Keratinocyte (primary cell): ENCODE data around the gene GZMM. TPM values are rescaled to one million over a fixed set of nuclear protein-coding genes. Genes with fewer than 3 reads are reported as not detected.

Experiments
- DNase-seq: peaks from one replicate; pipeline ENCODE4 v3.0.0-alpha.2; 2011; ENCODE audit warnings: low read depth, missing footprints, low spot score
- FAIRE-seq: peaks from 2 replicates; lab custom pipeline; 2011; peaks lifted over from hg19 to GRCh38; lab: Jason Lieb, UNC
- H2AFZ ChIP-seq: 2 replicates; pipeline ENCODE4 v1.6.0; 2012; ENCODE audit warnings: low read length, control low read depth, inconsistent platforms; ENCODE audit not compliant: control insufficient read depth
- H3K27ac ChIP-seq: 2 replicates; pipeline ENCODE4 v1.5.1; 2011; ENCODE audit warnings: low read length; ENCODE audit not compliant: control insufficient read depth, insufficient read depth
- H3K27me3 ChIP-seq: 3 replicates; pipeline ENCODE4 v1.6.0; 2011; ENCODE audit warnings: low read length; ENCODE audit not compliant: control insufficient read depth, insufficient read depth; ENCODE audit errors: extremely low read depth
- H3K36me3 ChIP-seq, 2 experiments: 2 replicates in 1 of 2; 3 replicates in 1 of 2; pipeline ENCODE4 v1.5.1; 2011; ENCODE audit warnings: low read length in 2 of 2, mild to moderate bottlenecking in 1 of 2; ENCODE audit not compliant: control insufficient read depth in 2 of 2, insufficient read depth in 2 of 2; ENCODE audit errors: extremely low read depth in 1 of 2
- H3K4me1 ChIP-seq: 3 replicates; pipeline ENCODE4 v1.5.1; 2011; ENCODE audit warnings: low read length; ENCODE audit not compliant: control insufficient read depth, insufficient read depth; ENCODE audit errors: extremely low read depth
- H3K4me2 ChIP-seq: 3 replicates; pipeline ENCODE4 v1.6.0; 2011; ENCODE audit warnings: low read depth, low read length; ENCODE audit not compliant: control insufficient read depth, insufficient read depth; ENCODE audit errors: extremely low read depth
- H3K4me3 ChIP-seq, 3 experiments: fragments of 200-600 bp in 1 of 3; sonication (generic) in 1 of 3; 2 replicates in 2 of 3; 3 replicates in 1 of 3; pipeline ENCODE4 v1.5.1; 2011 to 2016; ENCODE audit warnings: low read length in 3 of 3, mild to moderate bottlenecking in 3 of 3, control low read depth in 2 of 3, inconsistent platforms in 1 of 3, low read depth in 1 of 3, mixed read lengths in 1 of 3, mixed run types in 1 of 3, moderate library complexity in 1 of 3; ENCODE audit not compliant: control insufficient read depth in 2 of 3, insufficient read depth in 2 of 3; ENCODE audit errors: extremely low read depth in 1 of 3
- H3K79me2 ChIP-seq: 2 replicates; pipeline ENCODE4 v1.6.0; 2012; ENCODE audit warnings: low read length; ENCODE audit not compliant: control insufficient read depth, insufficient read depth
- H3K9ac ChIP-seq: 3 replicates; pipeline ENCODE4 v1.6.0; 2011; ENCODE audit warnings: low read length; ENCODE audit not compliant: control insufficient read depth, insufficient read depth; ENCODE audit errors: extremely low read depth
- H3K9me1 ChIP-seq: 3 replicates; pipeline ENCODE4 v1.6.0; 2011; ENCODE audit warnings: low read length; ENCODE audit not compliant: control insufficient read depth, insufficient read depth; ENCODE audit errors: extremely low read depth
- H3K9me3 ChIP-seq: 2 replicates; pipeline ENCODE4 v1.5.1; 2012; ENCODE audit warnings: low read depth, low read length; ENCODE audit not compliant: control insufficient read depth
- H4K20me1 ChIP-seq: 3 replicates; pipeline ENCODE4 v1.6.0; 2011; ENCODE audit warnings: low read length; ENCODE audit not compliant: control insufficient read depth, insufficient read depth; ENCODE audit errors: extremely low read depth
- EZH2 ChIP-seq: IDR thresholded peaks from one replicate; pipeline ENCODE4 v1.6.1; 2012; ENCODE audit warnings: inconsistent platforms, mild to moderate bottlenecking, low read length, moderate library complexity
- dilution Hi-C: fragments of 300-500 bp; cut with MboI; formaldehyde crosslinking; loops from one replicate; pipeline ENCODE4 v1.7.0; 2020; ENCODE audit warnings: low sequenced_read_pairs; ENCODE audit not compliant: extremely low pct_ligation_motif_present
- polyA plus RNA-seq, 5 experiments: library from polyadenylated mRNA; depleted of rRNA in 3 of 5; stranded (reverse) in 3 of 5; stranded (forward) in 1 of 5; unstranded in 1 of 5; fragments of >200 nt; gene quantifications; 1 replicate in 1 of 5; 2 replicates in 3 of 5; 3 replicates in 1 of 5; pipeline versions ENCODE4 v1.2.1 to v1.2.3, GENCODE V29; 2011 to 2012; ENCODE audit warnings: missing spikeins in 2 of 5, low read depth in 1 of 5, low replicate concordance in 1 of 5
- TF ChIP-seq, protein P1 (sequence below), 3 experiments: IDR thresholded peaks in 1 of 3; conservative IDR thresholded peaks in 1 of 3; optimal IDR thresholded peaks in 1 of 3; 2 replicates in 2 of 3; 3 replicates in 1 of 3; pipeline versions ENCODE3 to v1.5.1; 2011; ENCODE audit warnings: low read length in 3 of 3, mild to moderate bottlenecking in 3 of 3, moderate library complexity in 2 of 3, control low read depth in 1 of 3, inconsistent platforms in 1 of 3; ENCODE audit not compliant: insufficient read depth in 2 of 3; ENCODE audit errors: extremely low read depth in 1 of 3

Gene GZMM
- polyA plus RNA-seq, 1 donor (not counting 4 experiments of a cell fraction or from before 2014, with no cell fraction given) = not detected

DNA sequence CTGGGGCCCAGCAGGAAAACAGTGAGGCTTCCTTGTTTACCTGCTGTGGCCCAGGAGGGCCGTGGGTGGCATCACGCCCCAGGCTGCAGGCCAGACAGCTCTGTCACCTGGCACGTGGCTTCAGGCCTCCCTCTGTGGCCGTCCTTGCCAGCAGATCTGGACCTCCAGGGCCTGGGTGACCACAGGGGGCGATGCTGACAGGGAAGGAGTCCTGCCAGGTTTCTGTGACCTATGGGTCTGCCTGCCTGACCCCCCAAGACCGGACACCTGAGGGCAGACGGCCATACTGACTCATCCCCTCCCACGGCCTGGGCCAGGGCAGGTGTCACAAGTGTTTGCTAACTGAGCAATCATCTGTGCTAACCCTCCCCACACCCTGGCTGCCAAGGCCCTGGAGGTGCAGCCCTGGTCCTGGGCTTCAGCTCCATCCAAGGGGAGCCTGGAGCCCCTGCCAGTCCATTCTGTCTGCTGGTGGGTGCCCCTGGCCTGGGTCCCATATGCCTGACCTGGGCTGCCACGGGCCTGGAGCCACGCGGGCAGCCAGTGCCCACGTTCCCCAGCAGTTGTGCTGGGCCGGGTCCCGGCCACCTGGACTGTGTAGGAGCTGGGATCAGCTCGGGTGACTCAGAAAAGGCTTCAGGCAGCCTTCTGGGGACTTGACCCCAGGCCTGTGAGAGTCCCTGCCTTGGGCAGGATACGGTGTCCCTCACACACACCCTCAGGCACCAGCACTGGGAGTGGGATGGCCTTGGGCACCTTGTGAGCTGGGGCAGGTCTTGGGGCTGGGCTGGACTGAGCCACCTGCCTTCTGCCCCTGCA, 8.6 kb upstream of the GZMM start:
- H3K36me3 ChIP-seq = peaks cover 10 to 16% of the 10 kb centered on the region in 2 experiments
- peaks cover 13% of the 10 kb centered on the region for H3K4me1 ChIP-seq
- FAIRE-seq (no peak), DNase-seq (no peak)
- no peak overlapping the region for H3K4me2 ChIP-seq
- no peak overlapping the region for H2AFZ ChIP-seq
- no peaks in the 10 kb centered on the region for H3K9me3 ChIP-seq
- H3K79me2 ChIP-seq = peaks cover 47% of the 10 kb centered on the region
- peaks cover 4% of the 10 kb centered on the region for H3K9me1 ChIP-seq
- no peak overlapping the region for H3K4me3 ChIP-seq
- no peaks in the 10 kb centered on the region for H3K27me3 ChIP-seq
- peaks cover 22% of the 10 kb centered on the region for H4K20me1 ChIP-seq
- TF ChIP-seq, protein P1, sequence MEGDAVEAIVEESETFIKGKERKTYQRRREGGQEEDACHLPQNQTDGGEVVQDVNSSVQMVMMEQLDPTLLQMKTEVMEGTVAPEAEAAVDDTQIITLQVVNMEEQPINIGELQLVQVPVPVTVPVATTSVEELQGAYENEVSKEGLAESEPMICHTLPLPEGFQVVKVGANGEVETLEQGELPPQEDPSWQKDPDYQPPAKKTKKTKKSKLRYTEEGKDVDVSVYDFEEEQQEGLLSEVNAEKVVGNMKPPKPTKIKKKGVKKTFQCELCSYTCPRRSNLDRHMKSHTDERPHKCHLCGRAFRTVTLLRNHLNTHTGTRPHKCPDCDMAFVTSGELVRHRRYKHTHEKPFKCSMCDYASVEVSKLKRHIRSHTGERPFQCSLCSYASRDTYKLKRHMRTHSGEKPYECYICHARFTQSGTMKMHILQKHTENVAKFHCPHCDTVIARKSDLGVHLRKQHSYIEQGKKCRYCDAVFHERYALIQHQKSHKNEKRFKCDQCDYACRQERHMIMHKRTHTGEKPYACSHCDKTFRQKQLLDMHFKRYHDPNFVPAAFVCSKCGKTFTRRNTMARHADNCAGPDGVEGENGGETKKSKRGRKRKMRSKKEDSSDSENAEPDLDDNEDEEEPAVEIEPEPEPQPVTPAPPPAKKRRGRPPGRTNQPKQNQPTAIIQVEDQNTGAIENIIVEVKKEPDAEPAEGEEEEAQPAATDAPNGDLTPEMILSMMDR (optimal IDR thresholded peaks at IDR 0.05 in 1 of 3, IDR thresholded peaks at IDR 0.05 in 1 of 3, conservative IDR thresholded peaks at IDR 0.05 in 1 of 3; ENCODE audit: extremely low read depth in 1 of 3, insufficient read depth in 2 of 3, low read length in 3 of 3) = no peak
- no peak for TF ChIP-seq EZH2
- H3K27ac ChIP-seq = no peak overlapping the region
- no peak overlapping the region for H3K9ac ChIP-seq
- dilution Hi-C loops = no loop called here

DNA sequence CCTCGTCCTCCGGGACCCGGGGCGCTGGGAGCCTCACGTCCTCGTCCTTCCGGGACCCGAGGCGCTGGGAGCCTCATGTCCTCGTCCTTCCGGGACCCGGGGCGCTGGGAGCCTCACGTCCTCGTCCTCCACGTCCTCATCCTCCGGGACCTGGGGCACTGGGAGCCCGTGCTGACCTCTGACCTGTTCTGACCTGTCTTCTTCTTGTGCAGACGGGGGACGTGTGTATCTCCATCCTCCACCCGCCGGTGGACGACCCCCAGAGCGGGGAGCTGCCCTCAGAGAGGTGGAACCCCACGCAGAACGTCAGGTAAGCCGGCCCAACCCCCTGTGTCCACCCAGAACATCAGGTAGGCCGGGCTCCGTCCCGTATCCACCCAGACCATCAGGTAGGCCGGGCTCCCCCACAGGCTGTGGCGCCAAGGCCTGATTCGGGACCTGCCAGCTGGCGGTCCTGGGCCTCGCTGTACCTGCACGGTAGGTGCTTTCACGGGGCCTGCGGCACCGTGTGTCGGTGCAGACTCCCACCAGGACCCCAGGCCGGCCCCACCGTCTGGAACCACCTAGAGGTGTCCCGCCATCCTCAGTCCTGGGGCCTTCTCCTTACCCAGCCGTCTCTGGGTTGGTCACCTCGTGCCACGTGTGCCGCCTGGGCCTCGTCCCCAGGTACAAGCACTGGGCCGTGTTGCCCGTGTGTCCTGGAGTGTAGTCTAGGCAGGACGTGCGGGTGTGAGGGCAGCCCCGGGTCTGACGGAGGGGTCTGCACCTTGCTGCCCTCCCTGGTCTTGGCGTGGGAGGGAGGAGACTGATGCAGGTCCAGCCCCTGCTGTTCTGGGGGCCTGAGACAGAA, 7.6 kb upstream of the GZMM start:
- Histone ChIP-seq H2AFZ (no peak overlapping the region), H3K9me1 (peaks cover 4% of the 10 kb centered on the region), H3K27me3 (no peaks in the 10 kb centered on the region), H3K4me2 (no peak overlapping the region), H3K4me3 (no peak overlapping the region), H3K9ac (no peak overlapping the region), H3K36me3 (peaks cover 12 to 16% of the 10 kb centered on the region in 2 experiments), H3K4me1 (peaks cover 13% of the 10 kb centered on the region), H4K20me1 (peaks cover 22% of the 10 kb centered on the region), H3K27ac (no peak overlapping the region), H3K9me3 (no peaks in the 10 kb centered on the region), H3K79me2 (peaks cover 47% of the 10 kb centered on the region)
- TF ChIP-seq, protein P1 (optimal IDR thresholded peaks at IDR 0.05 in 1 of 3, IDR thresholded peaks at IDR 0.05 in 1 of 3, conservative IDR thresholded peaks at IDR 0.05 in 1 of 3; ENCODE audit: extremely low read depth in 1 of 3, insufficient read depth in 2 of 3, low read length in 3 of 3) = no peak
- no peak for TF ChIP-seq EZH2
- DNase-seq (no peak), FAIRE-seq (no peak)
- dilution Hi-C loops = no loop called here
